Testis (tissue), 2 donors: Measurements from ENCODE around the gene SEMA3C.

Source experiments
- CTCF ChIP-seq, 3 experiments: fragments of 450-650 bp in 2 of 3; fragments of 200-600 bp in 1 of 3; sonication (generic) in 1 of 3; IDR thresholded peaks; one replicate each; pipeline ENCODE4 v1.5.1; 2016 to 2019; ENCODE audit warnings: antibody characterized with exemption in 3 of 3, mild to moderate bottlenecking in 2 of 3, moderate library complexity in 1 of 3
- POLR2A ChIP-seq: fragments of 450-650 bp; IDR thresholded peaks from one replicate; pipeline ENCODE4 v1.6.1; 2017; ENCODE audit warnings: antibody characterized with exemption, mild to moderate bottlenecking, moderate library complexity

GRCh38 chr7:80881351-80881900, 37.4 kb downstream of the SEMA3C start:
- no peak for TF ChIP-seq CTCF (IDR thresholded peaks at IDR 0.05)
- no peak for TF ChIP-seq POLR2A
